Hepatocyte (in vitro differentiated cells): ENCODE results near the gene TMC6. TPM values are rescaled to one million over a fixed set of nuclear protein-coding genes. Genes with fewer than 3 reads are reported as not detected.

Experiments used
- DNase-seq: peaks from one replicate; pipeline ENCODE4 v3.0.0-alpha.2; 2016; ENCODE audit warnings: low spot score
- H2AFZ ChIP-seq: fragments of 200-600 bp; sonication (generic); 2 replicates; pipeline ENCODE4 v1.6.0; 2016; ENCODE audit warnings: antibody characterized with exemption, mild to moderate bottlenecking
- H3K27ac ChIP-seq: fragments of 200-600 bp; sonication (generic); 2 replicates; pipeline ENCODE4 v1.5.1; 2016; ENCODE audit warnings: mild to moderate bottlenecking
- H3K27me3 ChIP-seq: fragments of 200-600 bp; sonication (generic); 2 replicates; pipeline ENCODE4 v1.6.1; 2016
- H3K36me3 ChIP-seq: fragments of 200-600 bp; sonication (generic); replicated peaks from 2 replicates; pipeline ENCODE4 v1.5.1; 2016; ENCODE audit warnings: low read depth; ENCODE audit not compliant: insufficient read depth
- H3K4me1 ChIP-seq: fragments of 200-600 bp; sonication (generic); 2 replicates; pipeline ENCODE4 v1.5.1; 2016; ENCODE audit warnings: mild to moderate bottlenecking, moderate library complexity; ENCODE audit not compliant: insufficient read depth
- H3K4me2 ChIP-seq: fragments of 200-600 bp; sonication (generic); 2 replicates; pipeline ENCODE4 v1.6.0; 2016
- H3K4me3 ChIP-seq: fragments of 200-600 bp; sonication (generic); 2 replicates; pipeline ENCODE4 v1.5.1; 2016; ENCODE audit warnings: mild to moderate bottlenecking
- H3K79me2 ChIP-seq: fragments of 200-600 bp; sonication (generic); 2 replicates; pipeline ENCODE4 v1.6.0; 2017; ENCODE audit warnings: mild to moderate bottlenecking
- H3K9me2 ChIP-seq: fragments of 200-600 bp; sonication (generic); replicated peaks from 2 replicates; pipeline ENCODE4 v1.6.0; 2017; ENCODE audit warnings: mild to moderate bottlenecking; ENCODE audit not compliant: insufficient read depth
- H3K9me3 ChIP-seq: fragments of 200-600 bp; sonication (generic); 2 replicates; pipeline ENCODE4 v1.5.1; 2016; ENCODE audit warnings: low read depth, mild to moderate bottlenecking
- H4K20me1 ChIP-seq: fragments of 200-600 bp; sonication (generic); 2 replicates; pipeline ENCODE4 v1.6.0; 2016; ENCODE audit warnings: mild to moderate bottlenecking; ENCODE audit not compliant: insufficient read depth, poor library complexity, severe bottlenecking
- CTCF ChIP-seq: fragments of 200-600 bp; sonication (generic); IDR thresholded peaks from 2 replicates; pipeline ENCODE4 v1.5.1; 2016; ENCODE audit warnings: antibody characterized with exemption, mild to moderate bottlenecking; ENCODE audit not compliant: poor library complexity
- EZH2 ChIP-seq: fragments of 200-600 bp; sonication (generic); IDR thresholded peaks from 2 replicates; pipeline ENCODE4 v1.6.1; 2016; ENCODE audit warnings: antibody characterized with exemption, mild to moderate bottlenecking, borderline replicate concordance
- EZH2phosphoT487 ChIP-seq: fragments of 200-600 bp; sonication (generic); IDR thresholded peaks from one replicate; pipeline ENCODE4 v1.6.1; 2018; ENCODE audit warnings: antibody characterized with exemption, mild to moderate bottlenecking, low read depth, moderate library complexity; ENCODE audit not compliant: unreplicated experiment, severe bottlenecking
- WGBS: methylation state at CpG from one replicate; pipeline ENCODE4 v1.1.6; 2016; ENCODE audit warnings: low lambda C conversion rate; ENCODE audit errors: missing lambda C conversion rate; 5-methylcytosine and 5-hydroxymethylcytosine counted together
- polyA plus RNA-seq: library from polyadenylated mRNA; unstranded; fragments of >200 nt; fragmentation: Nextera tagmentation; extraction: Ambion mirVana; gene quantifications from 2 replicates; pipeline ENCODE4 v1.2.1, GENCODE V29; 2016
- total RNA-seq: library from RNA; depleted of rRNA; stranded (reverse); fragments of >200 nt; gene quantifications from 2 replicates; pipeline ENCODE4 v1.2.3, GENCODE V29; 2014

TMC6 gene
- total and polyA plus RNA-seq, 2 experiments from 2014 or later = 26.7 to 57.9 TPM

GRCh38 chr17:78147315-78147998, 18.9 kb upstream of the TMC6 start:
- H2AFZ ChIP-seq = no peak overlapping the region
- H3K9me3 ChIP-seq = no peaks in the 10 kb centered on the region
- peaks cover 29% of the 10 kb centered on the region for H3K4me1 ChIP-seq
- H3K79me2 ChIP-seq = no peaks in the 10 kb centered on the region
- H3K36me3 ChIP-seq = no peaks in the 10 kb centered on the region
- TF ChIP-seq CTCF (no peak), EZH2 (no peak), EZH2phosphoT487 (no peak)
- no peak overlapping the region for H3K27ac ChIP-seq
- H3K9me2 ChIP-seq = no peaks in the 10 kb centered on the region
- 89% methylated on average over 8 of the region's 8 CpGs for WGBS
- no peaks in the 10 kb centered on the region for H4K20me1 ChIP-seq
- H3K4me2 ChIP-seq = no peak overlapping the region
- H3K27me3 ChIP-seq = no peaks in the 10 kb centered on the region
- H3K4me3 ChIP-seq = no peak overlapping the region
- no peak for DNase-seq

- H3K9me3 ChIP-seq = no peaks in the 10 kb centered on the region
- H3K4me2 ChIP-seq = no peak overlapping the region
- 83% methylated on average over 6 of the region's 6 CpGs for WGBS
- no peak overlapping the region for H2AFZ ChIP-seq
- H3K4me3 ChIP-seq = no peak overlapping the region
- no peak overlapping the region for H3K27ac ChIP-seq
- H3K79me2 ChIP-seq = no peaks in the 10 kb centered on the region
- no peak for DNase-seq
- H3K9me2 ChIP-seq = no peaks in the 10 kb centered on the region
- no peak for TF ChIP-seq EZH2phosphoT487
- TF ChIP-seq CTCF = no peak
- no peak for TF ChIP-seq EZH2
- peaks cover 29% of the 10 kb centered on the region for H3K4me1 ChIP-seq
- H3K36me3 ChIP-seq = no peaks in the 10 kb centered on the region
- H4K20me1 ChIP-seq = no peaks in the 10 kb centered on the region
- no peaks in the 10 kb centered on the region for H3K27me3 ChIP-seq
These were observed 18.3 kb upstream of the TMC6 start for GRCh38 chr17:78146881-78147280.

GRCh38 chr17:78146471-78146869, 17.9 kb upstream of the TMC6 start:
- whole genome bisulfite sequencing = 96% methylated on average over 7 of the region's 7 CpGs
- Histone ChIP-seq H3K27me3 (no peaks in the 10 kb centered on the region), H3K9me2 (no peaks in the 10 kb centered on the region), H3K36me3 (no peaks in the 10 kb centered on the region), H3K4me3 (no peak overlapping the region), H3K79me2 (no peaks in the 10 kb centered on the region), H3K4me2 (no peak overlapping the region), H2AFZ (no peak overlapping the region), H3K4me1 (peaks cover 29% of the 10 kb centered on the region), H4K20me1 (no peaks in the 10 kb centered on the region), H3K27ac (no peak overlapping the region), H3K9me3 (no peaks in the 10 kb centered on the region)
- TF ChIP-seq CTCF = no peak
- TF ChIP-seq EZH2phosphoT487 = no peak
- no peak for TF ChIP-seq EZH2
- DNase-seq = no peak
